Kidney (tissue), 14 donors: ENCODE measurements around the gene ZBTB8A. TPM values are rescaled to one million over a fixed set of nuclear protein-coding genes. Genes with fewer than 3 reads are reported as not detected.

Experiments
- DNase-seq, 5 donors: peaks; one replicate each; pipeline ENCODE4 v3.0.0-alpha.2; 2013 to 2020
- FAIRE-seq: peaks from 2 replicates; lab custom pipeline; 2012; peaks lifted over from hg19 to GRCh38; lab: Jason Lieb, UNC
- H3K27ac ChIP-seq, 2 donors: one replicate each; pipeline ENCODE4 v1.7.0; 2013; ENCODE audit warnings: low read depth in 2 of 2, low read length in 2 of 2, inconsistent platforms in 1 of 2
- H3K27me3 ChIP-seq: one replicate; pipeline ENCODE4 v1.7.1; 2013; ENCODE audit warnings: low read length, inconsistent platforms; ENCODE audit not compliant: control insufficient read depth, insufficient read depth
- H3K36me3 ChIP-seq, 3 donors: one replicate each; pipeline versions ENCODE4 v1.7.0 to v1.7.1; 2013; ENCODE audit warnings: low read length in 3 of 3, control low read depth in 1 of 3, inconsistent platforms in 1 of 3; ENCODE audit not compliant: insufficient read depth in 3 of 3, control insufficient read depth in 2 of 3
- H3K4me1 ChIP-seq, 3 donors: one replicate each; pipeline versions ENCODE4 v1.7.0 to v1.7.1; 2013; ENCODE audit warnings: low read length in 3 of 3, inconsistent platforms in 1 of 3, low read depth in 1 of 3; ENCODE audit not compliant: control insufficient read depth in 2 of 3, insufficient read depth in 2 of 3
- H3K4me3 ChIP-seq, 3 donors: one replicate each; pipeline versions ENCODE4 v1.7.0 to v1.8.1; 2013; ENCODE audit warnings: low read length in 3 of 3, control low read depth in 1 of 3, inconsistent platforms in 1 of 3
- H3K9ac ChIP-seq, 3 donors: one replicate each; pipeline versions ENCODE4 v1.7.0 to v1.7.1; 2013; ENCODE audit warnings: low read length in 3 of 3, control low read depth in 1 of 3, inconsistent platforms in 1 of 3
- H3K9me3 ChIP-seq, 3 donors: one replicate each; pipeline versions ENCODE4 v1.7.0 to v1.7.1; 2013; ENCODE audit warnings: low read length in 3 of 3, control low read depth in 1 of 3, inconsistent platforms in 1 of 3; ENCODE audit not compliant: control insufficient read depth in 2 of 3, insufficient read depth in 1 of 3
- CTCF ChIP-seq: IDR thresholded peaks from 3 replicates; pipeline ENCODE4 v1.5.1; 2012; ENCODE audit warnings: mild to moderate bottlenecking, moderate library complexity, borderline replicate concordance; ENCODE audit not compliant: insufficient read depth; ENCODE audit errors: extremely low read depth
- intact Hi-C: fragments of 100-400 bp; cut with DNase I; formaldehyde crosslinking; loops from one replicate; pipeline ENCODE4 v1.11.1; 2022
- polyA plus RNA-seq: library from polyadenylated mRNA; stranded (reverse); fragments of 350-450 nt; fragmentation: Illumina TruSeq; extraction: RNeasy Lipid Tissue Mini Kit (QIAGEN cat#74804); gene quantifications from one replicate; pipeline ENCODE4 v1.2.3, GENCODE V29; 2014; ENCODE audit warnings: low read depth, low replicate concordance; ENCODE audit not compliant: insufficient read depth
- total RNA-seq: library from RNA; stranded (reverse); fragmentation: NEBNext Ultra II Directional; extraction: Animal tissue kit (Norgen Biotek cat#: 25700); gene quantifications from one replicate; pipeline ENCODE4 v1.2.1, GENCODE V29; 2021
- donor health status: control.
- donor health status: control.
- donor health status: control.
- donor health status: control.
- donor health status: control.
- donor health status: DM: yes; HTN: yes; CAD: no.
- donor health status: Normal renal cell carcinoma (clear cell type).

ZBTB8A gene
- total and polyA plus RNA-seq, 2 donors from 2014 or later = 1.8 to 10.4 TPM

GRCh38 chr1:32632829-32633228 is 93.6 kb downstream of the ZBTB8A start:
- no peak overlapping the region for H3K9ac ChIP-seq
- H3K9me3 ChIP-seq = no peaks in the 10 kb centered on the region
- intact Hi-C loops = no loop called here
- no peak for FAIRE-seq
- no peak overlapping the region for H3K4me3 ChIP-seq
- no peaks in the 10 kb centered on the region for H3K4me1 ChIP-seq
- no peak for DNase-seq
- TF ChIP-seq CTCF = no peak
- peaks cover 0 to 5% (median 4%) of the 10 kb centered on the region in 3 donors for H3K36me3 ChIP-seq
- no peaks in the 10 kb centered on the region for H3K27me3 ChIP-seq
- H3K27ac ChIP-seq = no peak overlapping the region

DNA sequence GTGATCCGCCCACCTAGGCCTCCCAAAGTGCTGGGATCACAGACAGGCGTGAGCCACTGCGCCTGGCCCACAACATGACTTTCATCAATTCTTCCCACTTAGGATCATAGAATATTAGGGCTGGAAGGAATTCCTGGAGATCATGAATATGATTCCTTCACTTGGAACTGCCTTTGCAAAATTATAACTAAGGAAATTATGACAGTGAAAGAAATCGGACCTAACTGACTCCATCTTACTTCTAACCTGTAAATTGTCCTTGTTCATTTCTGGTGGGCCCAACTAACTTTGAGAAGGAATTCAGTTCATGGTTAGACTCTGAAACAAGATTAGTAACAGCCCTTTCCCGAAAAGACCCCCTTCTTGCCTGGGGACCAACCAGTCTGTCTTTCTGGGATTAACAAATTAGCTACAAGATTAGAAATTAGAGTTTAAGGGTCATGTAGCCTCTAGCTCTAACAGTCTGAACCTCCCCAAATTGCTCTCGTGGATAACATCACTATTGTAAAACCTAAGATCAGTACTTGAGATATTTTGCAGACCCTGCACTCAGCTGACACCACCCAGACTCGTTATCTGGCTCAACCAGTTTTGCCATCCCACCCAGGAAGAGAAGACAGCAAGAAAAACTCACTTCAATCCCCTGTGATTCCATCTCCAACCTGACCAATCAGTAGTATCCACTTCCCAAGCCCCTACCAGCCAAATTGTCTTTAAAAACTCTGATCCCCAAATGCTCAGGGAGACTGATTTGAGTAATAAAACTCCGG is 96.5 kb downstream of the ZBTB8A start:
- DNase-seq (no peak), FAIRE-seq (no peak)
- TF ChIP-seq CTCF = no peak
- H3K27me3 ChIP-seq = no peaks in the 10 kb centered on the region
- H3K27ac ChIP-seq = no peak overlapping the region
- no peaks in the 10 kb centered on the region for H3K4me1 ChIP-seq
- no peak overlapping the region for H3K4me3 ChIP-seq
- intact Hi-C loops = no loop called here
- H3K9ac ChIP-seq = no peak overlapping the region
- H3K36me3 ChIP-seq = peaks cover 0 to 4% (median 0%) of the 10 kb centered on the region in 3 donors
- no peaks in the 10 kb centered on the region for H3K9me3 ChIP-seq

GRCh38 chr1:32636914-32637645 is 97.9 kb downstream of the ZBTB8A start:
- FAIRE-seq (no peak), DNase-seq (peak in 1 of 5 donors; percentile 4)
- H3K27me3 ChIP-seq = no peaks in the 10 kb centered on the region
- H3K27ac ChIP-seq = no peak overlapping the region
- H3K9ac ChIP-seq = no peak overlapping the region
- no peaks in the 10 kb centered on the region for H3K4me1 ChIP-seq
- no peak overlapping the region for H3K4me3 ChIP-seq
- H3K36me3 ChIP-seq = peaks cover 0 to 4% (median 0%) of the 10 kb centered on the region in 3 donors
- intact Hi-C loops = no loop called here
- TF ChIP-seq CTCF = no peak
- no peaks in the 10 kb centered on the region for H3K9me3 ChIP-seq
